HG02938 (cell line): ENCODE data around the gene PARP12.
"Not testable (repeated sequence)": the region's sequence is repeated elsewhere in the genome, so short reads cannot be mapped to it uniquely, and the experiment has no call there.

Experiments used
- ATAC-seq: cut with Tn5 transposase; IDR thresholded peaks from one replicate; pipeline ENCODE4 v1.9.1; 2021; ENCODE audit warnings: mild to moderate bottlenecking, moderate library complexity; ENCODE audit not compliant: unreplicated experiment

Gene PARP12, protein sequence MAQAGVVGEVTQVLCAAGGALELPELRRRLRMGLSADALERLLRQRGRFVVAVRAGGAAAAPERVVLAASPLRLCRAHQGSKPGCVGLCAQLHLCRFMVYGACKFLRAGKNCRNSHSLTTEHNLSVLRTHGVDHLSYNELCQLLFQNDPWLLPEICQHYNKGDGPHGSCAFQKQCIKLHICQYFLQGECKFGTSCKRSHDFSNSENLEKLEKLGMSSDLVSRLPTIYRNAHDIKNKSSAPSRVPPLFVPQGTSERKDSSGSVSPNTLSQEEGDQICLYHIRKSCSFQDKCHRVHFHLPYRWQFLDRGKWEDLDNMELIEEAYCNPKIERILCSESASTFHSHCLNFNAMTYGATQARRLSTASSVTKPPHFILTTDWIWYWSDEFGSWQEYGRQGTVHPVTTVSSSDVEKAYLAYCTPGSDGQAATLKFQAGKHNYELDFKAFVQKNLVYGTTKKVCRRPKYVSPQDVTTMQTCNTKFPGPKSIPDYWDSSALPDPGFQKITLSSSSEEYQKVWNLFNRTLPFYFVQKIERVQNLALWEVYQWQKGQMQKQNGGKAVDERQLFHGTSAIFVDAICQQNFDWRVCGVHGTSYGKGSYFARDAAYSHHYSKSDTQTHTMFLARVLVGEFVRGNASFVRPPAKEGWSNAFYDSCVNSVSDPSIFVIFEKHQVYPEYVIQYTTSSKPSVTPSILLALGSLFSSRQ

DNA sequence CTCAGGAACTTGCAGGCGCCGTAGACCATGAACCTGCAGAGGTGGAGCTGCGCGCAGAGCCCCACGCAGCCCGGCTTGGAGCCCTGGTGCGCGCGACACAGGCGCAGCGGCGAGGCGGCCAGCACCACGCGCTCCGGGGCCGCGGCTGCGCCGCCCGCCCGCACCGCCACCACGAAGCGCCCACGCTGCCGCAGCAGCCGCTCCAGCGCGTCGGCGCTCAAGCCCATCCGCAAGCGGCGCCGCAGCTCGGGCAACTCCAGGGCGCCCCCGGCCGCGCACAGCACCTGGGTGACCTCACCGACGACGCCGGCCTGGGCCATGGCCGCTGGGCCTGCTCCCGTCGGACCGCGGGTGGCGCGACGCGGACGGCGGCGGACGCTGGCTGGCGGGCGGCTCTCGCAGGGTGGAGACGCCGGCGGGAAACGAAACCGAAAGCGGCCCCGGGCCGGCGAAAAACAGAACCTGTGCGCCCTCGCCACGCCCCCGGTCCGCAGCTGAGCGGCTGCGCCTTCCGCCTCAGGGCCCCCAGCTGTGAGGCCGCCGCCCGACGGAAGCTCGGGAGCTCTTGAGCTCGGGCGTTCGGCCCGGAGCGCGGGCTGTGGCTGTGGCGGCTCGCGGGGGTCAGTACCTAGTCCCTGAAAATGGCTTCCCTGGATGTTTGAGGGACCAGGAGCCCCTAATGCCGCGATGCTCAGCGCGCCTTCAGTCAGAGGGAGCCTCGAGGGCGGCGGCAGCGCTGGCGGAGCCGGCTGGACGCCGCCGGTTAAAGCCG, at the start of gene PARP12:
TSS of gene PARP12 (minus strand) at position 424 of the 772 bp plus-strand sequence. CDS start at position 320, 104 bp downstream.
- ATAC-seq, result peak; percentile 84

DNA sequence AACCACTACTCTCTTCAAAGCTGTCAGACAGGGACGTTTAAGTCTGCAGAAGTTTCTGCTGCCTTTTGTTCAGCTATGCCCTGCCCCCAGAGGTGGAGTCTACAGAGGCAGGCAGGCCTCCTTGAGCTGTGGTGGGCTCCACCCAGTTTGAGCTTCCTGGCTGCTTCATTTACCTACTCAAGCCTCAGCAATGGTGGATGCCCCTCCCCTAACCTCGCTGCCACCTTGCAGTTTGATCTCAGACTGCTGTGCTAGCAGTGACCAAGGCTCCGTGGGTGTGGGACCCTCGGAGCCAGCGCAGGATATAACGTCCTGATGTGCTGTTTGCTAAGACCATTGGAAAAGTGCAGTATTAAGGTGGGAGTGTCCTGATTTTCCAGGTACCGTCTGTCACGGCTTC, 46.0 kb upstream of the PARP12 start:
- not testable (repeated sequence) for ATAC-seq

DNA sequence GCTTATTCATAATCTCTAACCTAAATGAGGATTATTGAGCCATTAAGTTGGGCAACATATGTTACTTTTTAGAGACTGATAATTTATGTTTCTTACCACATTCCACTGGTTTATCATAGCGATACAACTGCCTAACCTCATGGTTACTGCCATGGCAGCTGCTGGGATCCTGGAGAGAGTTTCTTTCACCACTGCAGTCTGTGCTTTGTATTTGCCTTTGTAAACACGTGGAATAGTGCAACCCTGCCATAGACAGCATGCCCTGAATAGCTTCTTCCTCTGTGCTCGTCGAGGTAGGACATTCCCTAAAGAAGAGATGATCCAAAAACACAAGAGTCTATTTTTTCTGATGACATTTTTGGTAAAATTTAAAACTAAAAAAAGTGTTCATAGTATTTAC, 33.7 kb upstream of the PARP12 start:
- ATAC-seq, result no peak

DNA sequence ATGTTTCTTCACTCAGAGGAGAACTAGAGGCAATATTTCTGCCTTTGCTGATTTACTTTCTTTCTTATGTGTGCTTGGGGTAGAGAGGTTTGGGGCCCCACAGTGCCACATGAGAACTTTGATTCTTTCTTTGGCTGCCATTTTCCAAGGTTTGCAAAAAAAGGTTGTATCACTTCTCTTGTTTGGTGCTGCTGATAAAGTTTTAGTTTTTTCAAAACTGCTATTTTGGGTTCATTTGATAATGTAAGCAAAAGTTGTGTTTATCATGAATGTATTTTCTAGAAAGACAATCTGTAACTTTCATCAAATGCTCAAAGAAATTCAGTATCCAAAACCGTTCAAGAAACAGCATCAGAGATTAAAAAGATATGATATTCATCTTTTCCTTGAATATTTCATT, 30.6 kb upstream of the PARP12 start:
- ATAC-seq, result no peak

DNA sequence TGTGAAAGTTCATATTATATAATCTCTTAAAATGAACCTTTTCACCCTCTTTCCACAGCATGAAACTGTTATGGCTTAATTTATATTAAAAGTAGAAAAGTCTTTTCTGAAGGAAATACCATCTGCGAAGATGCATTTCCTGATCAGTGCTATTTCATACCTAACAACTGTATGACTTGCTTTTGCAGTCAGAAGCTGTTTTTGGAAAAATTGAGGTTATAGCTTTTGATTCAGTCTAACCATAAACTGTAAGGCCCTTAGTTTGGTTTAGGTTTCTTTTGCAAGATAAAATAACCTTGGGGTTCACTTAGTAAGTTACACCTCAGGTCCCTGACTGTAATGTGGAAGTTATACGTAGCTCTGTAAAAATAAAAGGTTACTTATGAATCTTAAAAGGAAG, 22.7 kb upstream of the PARP12 start:
- ATAC-seq, result no peak

DNA sequence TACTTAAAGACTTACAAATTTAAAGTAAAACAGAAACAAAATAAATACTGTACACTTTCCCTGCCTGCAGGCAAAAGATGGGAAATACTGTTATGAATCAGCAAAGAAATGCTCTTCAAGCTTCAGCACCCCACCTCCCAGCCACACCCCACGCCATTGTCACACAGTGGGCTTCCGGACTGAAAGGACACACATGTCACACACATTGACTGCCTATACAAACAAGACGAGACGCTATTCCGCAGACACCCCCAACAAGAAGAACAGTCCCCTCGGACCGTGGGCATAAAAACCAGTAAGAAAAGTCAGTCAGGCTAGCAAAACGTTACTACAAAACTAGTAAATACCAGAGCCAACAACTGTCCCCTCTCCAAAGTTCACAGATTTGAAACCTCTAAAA, 22.2 kb upstream of the PARP12 start:
- peak; percentile 76 for ATAC-seq

DNA sequence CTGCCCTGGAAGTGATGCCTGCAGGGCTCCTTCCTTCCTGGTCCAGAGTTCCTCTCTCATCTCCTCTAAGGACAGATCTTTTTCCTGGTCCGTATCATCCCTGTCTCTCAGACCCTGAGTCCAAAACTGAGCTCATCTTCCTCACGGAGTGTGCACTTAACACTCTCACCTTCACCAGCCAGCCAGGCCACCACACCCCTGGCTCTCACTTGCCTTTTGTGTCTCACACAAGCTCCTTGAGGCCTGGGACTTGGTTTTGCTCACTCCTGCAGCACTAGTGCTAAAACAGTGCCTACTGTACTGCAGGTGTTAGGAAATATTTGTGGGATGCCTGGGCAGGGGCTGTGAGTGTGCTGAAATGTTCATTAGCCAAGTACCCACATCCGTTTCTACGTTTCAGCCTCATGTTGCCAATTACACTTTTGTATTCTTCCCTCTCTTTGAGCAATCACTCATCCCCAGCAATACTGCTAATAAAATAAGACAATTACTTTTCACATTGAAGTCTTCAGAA, 21.4 kb upstream of the PARP12 start:
- no peak for ATAC-seq

DNA sequence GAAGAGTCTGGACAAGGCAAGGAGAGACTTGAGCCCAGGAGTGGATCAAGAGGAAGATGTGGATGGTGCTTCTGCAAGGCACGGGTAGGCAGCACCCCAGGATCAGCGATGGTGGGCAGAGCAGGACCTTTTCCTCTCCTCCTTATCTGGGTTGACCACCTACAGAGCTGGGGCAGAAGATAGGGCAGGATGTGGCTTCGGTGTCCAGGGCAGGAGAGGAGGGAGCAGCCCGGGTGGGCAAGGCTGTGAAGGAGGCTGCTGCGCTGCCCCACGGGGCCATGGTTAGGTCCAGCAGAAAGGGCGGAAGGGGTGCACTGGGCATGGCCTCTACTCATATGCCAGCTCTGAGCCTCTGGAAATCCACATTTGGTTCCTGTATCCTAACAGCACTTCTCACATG, 20.0 kb upstream of the PARP12 start:
- ATAC-seq, result no peak

DNA sequence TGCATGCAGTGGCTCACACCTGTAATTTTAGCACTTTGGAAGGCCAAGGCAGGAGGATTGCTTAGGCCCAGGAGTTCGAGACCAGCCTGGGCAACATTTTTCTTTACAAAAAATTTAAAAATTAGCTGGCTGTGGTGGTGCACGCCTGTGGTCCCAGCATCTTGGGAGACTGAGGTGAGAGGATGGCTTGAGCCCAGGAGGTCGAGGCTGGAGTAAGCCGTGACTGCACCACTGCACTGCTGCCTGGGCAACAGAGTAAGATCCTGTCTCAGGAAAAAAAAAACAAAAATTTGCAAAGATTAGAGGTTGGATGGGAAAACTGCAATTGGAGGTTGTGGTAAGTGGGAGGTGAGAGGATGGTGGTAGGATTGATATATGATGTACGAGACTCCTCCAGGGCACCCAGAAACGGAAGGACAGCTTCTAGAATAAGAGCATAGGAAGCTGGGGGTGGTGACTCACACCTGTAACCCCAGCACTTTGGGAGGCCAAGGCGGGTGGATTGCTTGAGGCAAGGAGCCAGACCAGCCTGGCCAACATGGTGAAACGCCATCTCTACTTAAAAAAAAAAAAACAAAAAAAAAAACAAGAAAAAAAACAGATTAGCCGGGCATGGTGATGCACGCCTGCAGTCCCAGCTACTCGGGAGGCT, 19.1 kb upstream of the PARP12 start:
- no peak for ATAC-seq

DNA sequence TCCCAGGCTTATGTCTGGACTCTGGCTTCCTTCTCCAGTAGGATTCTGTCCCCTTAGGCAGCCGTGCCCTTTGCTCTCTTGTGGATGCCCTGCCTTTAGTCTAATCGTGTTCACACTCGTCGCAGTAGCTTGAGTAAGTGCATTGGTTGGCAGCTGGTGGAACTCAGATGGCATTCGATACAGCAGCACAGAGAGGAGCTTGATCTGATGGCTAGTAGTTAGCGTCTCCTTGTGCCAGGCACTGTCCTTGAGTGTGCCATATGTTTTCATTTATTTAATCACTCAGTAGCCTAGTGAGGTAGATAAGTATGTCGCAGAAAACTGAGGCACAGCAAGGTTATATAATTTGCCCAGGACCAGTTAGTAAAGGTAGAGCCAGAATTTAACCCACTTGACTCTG, 18.2 kb upstream of the PARP12 start:
- ATAC-seq, result no peak

DNA sequence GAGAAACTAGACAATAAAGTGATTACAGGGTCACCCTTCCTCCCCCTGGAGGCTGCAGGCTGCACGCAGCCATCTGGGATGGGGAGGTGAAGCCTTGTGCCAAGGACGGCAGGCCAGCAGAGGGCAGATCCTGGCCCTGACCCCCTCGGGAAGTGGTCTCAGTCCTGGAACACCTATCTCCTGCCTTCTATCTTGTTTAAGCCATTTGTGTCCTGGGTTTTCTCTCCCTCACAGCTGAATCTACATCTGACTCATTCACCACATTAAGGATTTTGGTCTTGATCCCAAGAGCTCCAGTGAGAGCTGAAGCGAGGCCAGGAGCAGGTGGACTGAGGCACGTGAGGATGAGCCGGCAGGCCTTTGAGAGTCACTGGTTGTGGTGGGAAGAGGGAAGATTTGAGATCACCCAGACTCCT, 16.4 kb upstream of the PARP12 start:
- ATAC-seq, result no peak

DNA sequence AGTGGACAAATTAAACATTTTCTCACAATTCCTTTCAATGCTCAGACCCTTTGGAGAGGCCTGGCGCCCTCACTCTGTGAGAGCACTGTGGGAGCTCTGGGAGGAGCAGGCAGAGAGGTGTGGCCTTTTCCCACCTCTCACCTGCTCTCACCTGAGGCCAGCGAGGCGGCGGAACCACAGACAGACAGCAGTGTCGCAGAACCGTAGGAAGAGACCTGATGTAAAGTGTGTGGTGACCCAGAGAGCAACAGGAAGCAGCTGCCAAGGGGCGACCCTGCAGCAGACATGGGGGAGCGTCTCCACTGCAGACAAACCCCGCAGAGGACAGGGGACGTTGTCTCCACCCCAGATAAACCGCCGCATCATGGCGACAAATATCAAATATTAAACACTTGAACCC, 15.6 kb upstream of the PARP12 start:
- no peak for ATAC-seq

DNA sequence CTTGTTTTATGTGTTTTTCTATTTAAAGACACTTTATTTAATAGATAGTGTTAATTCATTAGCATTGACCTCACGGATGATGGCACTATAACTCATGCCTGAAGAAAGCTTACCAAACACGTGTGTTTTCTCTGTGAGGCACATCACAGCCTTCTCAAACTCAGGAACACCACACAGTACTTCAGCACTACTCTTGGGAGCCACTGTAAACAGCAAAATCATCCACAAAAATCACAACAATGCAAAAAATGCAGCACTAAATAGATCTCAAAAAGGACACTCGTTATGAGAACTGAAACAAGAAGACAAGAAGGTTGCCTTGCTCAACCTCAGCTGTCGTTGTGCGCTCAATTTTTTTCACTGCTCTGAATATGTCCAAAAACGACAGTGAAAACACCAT, 12.0 kb upstream of the PARP12 start:
- ATAC-seq, result no peak

DNA sequence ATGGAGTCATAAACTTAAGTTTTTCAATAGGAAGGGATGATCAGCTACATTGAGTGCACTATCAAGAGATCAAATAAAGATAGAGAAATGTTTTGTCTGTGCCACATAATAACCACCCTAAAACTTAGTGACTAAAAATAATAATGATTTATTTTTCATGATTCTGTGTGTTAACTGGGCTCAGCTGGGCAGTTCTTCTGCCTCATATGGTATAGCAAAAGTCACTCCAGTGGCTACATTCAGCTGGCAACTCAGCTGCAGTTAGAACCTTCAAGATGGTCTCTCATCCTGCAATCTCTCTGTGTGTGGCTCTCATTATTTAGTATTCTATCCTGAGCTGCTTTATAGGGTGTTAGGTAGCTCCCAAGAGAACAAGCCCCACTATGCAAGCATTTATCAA, 7.8 kb upstream of the PARP12 start:
- no peak for ATAC-seq

DNA sequence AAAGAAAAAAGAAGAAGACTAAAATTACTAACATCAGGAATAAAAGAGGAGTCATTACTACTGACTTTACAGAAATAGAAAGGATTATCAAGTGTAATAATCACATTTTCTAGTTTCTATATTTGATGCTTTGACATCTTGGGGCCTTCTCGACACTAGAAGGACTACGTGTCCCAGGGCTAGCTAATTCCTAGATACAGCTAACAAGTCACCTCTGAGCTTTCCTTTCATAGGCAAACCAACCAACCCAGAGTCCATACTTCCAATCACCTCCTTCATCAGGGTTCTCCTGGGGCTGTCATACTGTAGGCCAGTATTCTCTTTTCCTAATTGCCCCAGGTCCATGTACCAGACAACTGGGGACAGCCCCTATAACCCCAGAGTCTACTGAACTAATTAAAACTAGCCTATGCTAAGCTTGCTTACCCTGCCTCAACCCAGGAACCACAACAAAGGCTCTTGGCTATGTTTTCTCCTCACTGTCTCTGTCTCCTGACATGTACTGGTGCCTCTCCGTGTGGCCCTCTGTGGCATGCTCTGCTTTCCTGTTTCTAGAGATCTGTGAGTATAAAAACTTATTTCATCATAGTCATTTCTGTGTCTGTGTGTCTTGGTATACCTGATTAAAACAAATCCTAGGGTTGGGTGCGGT, 6.7 kb upstream of the PARP12 start:
- no peak for ATAC-seq

DNA sequence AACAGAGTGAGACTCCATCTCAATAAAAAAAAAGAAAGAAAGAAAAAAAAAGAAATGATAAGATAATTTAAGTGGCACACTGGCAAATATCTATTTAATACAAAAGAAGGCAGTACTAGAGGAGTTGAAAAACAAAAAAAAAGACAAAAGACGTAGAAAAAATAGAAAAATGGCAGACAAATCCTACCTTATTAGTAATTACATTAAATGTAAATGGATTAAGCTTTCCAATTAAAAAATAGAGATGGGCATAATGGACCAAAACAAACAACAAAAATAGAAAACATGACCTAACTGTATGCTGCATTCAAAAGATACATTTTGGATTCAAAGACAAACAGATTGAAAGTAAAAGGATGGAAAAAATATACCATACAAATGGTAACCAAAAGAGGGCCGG, 5.3 kb upstream of the PARP12 start:
- no peak for ATAC-seq

DNA sequence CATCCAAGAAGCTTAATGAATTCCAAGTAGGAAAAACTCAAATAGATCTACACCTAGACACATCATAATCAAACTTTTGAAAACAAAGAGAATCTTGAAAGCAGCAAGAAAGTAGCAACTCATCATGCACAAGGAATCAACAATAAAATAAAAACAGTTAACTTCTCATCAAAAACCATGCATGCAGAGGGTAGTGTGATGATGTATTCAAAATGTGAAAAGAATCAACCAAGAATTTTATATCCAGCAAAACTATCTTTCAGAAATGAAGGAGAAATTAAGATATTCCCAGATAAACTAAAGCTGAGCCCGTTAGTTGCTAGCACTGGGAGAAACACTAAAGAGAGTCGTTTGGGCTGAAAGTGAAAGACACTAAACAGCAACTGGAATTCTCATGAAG, 4.3 kb upstream of the PARP12 start:
- ATAC-seq, result no peak

DNA sequence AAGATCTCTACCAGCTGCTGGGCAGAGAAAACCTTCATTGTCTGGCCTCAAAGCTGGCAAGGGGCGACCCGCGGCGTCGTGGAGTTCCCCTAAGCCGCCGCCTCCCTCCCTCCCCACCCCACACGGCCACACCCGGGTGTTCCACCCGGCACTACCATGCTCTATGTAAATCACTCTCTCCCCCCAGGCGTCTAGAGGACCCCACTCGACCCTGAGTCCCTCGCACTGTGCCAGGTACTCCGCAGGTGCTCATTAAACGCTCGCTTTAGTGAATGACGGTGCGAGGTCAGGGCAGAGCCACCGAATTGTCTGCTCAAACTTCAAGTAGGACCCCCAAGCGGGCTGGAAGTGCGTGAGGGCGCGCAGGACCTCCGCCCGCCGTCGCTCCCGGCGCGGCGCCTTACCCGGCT, 628 bp downstream of the PARP12 start:
- peak; percentile 25 for ATAC-seq

DNA sequence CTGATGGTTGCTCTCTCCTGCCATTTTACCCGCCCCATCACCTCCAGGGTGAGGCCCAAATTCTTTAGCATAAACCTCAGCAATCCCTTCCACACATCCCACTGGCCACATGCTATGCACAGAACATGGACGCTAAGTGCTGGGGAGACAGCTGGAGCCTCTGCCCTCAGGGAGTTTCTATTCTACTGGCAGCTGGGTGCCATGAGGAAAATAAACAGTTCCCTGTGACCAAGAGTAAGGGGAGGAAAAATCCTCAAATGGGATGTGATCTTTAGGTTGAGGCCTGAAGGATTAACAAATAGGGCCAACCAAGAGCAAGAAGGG, 1.2 kb downstream of the PARP12 start:
- ATAC-seq, result no peak

DNA sequence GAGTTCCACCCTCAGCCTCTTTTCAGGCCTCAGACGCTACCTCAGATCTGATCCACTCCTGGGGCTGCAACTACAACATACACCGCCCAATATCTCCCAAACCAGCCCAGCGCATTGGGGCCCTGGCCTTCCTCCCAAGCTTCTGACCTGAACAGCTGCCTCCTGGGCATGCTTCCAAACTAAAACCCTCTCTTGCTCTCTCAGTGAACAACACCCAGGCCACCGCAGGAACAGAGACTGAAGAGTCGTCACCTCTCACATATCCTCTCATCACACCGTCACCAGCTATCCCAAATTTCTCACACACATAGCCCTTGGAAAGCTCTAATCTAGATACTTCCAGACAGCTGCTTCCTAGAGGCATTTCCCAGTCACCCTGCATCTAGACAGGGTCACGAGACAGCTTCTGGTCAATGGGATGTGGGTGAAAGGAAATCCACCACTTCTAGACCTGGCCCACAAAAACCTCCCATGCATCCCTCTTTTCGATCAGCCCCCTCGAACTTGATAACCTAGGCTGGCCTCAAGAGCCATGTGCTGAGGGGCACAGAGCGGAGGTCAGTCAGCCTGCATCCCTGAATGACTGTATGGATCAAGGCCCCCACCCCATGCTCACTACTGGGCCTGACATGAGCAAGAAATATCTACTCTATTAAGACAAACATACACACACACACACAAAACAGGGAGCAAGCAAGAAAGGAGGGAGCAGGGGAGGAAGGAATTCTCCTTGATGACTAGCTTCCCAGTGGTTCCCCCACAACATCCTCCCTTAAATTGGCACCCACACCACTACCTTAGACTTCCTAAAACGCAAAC, 1.8 kb downstream of the PARP12 start:
- no peak for ATAC-seq
